Measurements from ENCODE around the gene PACSIN3. TPM values are rescaled to one million over a fixed set of nuclear protein-coding genes. Genes with fewer than 3 reads are reported as not detected.
A peak's percentile ranks its signal among the peaks of the same experiment; 100 is the strongest.

PACSIN3 gene
- total and polyA plus RNA-seq, 2 of the 13 experiments (the other 11 are each of a cell fraction or from before 2014, with no cell fraction given): 47.9 to 93.3 TPM

GRCh38 chr11:47176328-47177228 is 9.7 kb downstream of the PACSIN3 start, which contains the start of gene ARFGAP2 (continued):
- TF ChIP-seq, protein P1, sequence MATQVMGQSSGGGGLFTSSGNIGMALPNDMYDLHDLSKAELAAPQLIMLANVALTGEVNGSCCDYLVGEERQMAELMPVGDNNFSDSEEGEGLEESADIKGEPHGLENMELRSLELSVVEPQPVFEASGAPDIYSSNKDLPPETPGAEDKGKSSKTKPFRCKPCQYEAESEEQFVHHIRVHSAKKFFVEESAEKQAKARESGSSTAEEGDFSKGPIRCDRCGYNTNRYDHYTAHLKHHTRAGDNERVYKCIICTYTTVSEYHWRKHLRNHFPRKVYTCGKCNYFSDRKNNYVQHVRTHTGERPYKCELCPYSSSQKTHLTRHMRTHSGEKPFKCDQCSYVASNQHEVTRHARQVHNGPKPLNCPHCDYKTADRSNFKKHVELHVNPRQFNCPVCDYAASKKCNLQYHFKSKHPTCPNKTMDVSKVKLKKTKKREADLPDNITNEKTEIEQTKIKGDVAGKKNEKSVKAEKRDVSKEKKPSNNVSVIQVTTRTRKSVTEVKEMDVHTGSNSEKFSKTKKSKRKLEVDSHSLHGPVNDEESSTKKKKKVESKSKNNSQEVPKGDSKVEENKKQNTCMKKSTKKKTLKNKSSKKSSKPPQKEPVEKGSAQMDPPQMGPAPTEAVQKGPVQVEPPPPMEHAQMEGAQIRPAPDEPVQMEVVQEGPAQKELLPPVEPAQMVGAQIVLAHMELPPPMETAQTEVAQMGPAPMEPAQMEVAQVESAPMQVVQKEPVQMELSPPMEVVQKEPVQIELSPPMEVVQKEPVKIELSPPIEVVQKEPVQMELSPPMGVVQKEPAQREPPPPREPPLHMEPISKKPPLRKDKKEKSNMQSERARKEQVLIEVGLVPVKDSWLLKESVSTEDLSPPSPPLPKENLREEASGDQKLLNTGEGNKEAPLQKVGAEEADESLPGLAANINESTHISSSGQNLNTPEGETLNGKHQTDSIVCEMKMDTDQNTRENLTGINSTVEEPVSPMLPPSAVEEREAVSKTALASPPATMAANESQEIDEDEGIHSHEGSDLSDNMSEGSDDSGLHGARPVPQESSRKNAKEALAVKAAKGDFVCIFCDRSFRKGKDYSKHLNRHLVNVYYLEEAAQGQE (IDR thresholded peaks at IDR 0.05; ENCODE audit: borderline replicate concordance in 1 of 2, low read depth in 1 of 2, low read length in 2 of 2): peak in 1 of 2 experiments; percentile 58; a peak in 1 of 4 replicates
- TF ChIP-seq TOE1 (CRISPR knock-in tag; IDR thresholded peaks at IDR 0.05) (no peak), ZNF543 (CRISPR knock-in tag; IDR thresholded peaks at IDR 0.05) (peak; percentile 12; the same call in 1 of the 2 replicates), RARG (CRISPR knock-in tag; IDR thresholded peaks at IDR 0.05; ENCODE audit: low read depth) (no peak), KDM1A (CRISPR knock-in tag; IDR thresholded peaks at IDR 0.05) (no peak), PHB2 (IDR thresholded peaks at IDR 0.05; ENCODE audit: partially characterized antibody) (no peak), FOXJ3 (CRISPR knock-in tag; IDR thresholded peaks at IDR 0.05; ENCODE audit: borderline replicate concordance) (no peak), ZNF562 (CRISPR knock-in tag; IDR thresholded peaks at IDR 0.05; ENCODE audit: borderline replicate concordance) (no peak), POLR2A (IDR thresholded peaks at IDR 0.05; ENCODE audit: insufficient read depth in 1 of 2, low read depth in 2 of 2, low read length in 2 of 2) (peak in 1 of 2 experiments; percentile 54; a peak in 1 of 4 replicates), ZNF597 (CRISPR knock-in tag; IDR thresholded peaks at IDR 0.05) (no peak), HHEX (CRISPR knock-in tag; IDR thresholded peaks at IDR 0.05) (no peak), ZNF619 (CRISPR knock-in tag; IDR thresholded peaks at IDR 0.05) (no peak), NFYC (CRISPR knock-in tag; IDR thresholded peaks at IDR 0.05) (peak; percentile 85)
- TF ChIP-seq, protein P2, sequence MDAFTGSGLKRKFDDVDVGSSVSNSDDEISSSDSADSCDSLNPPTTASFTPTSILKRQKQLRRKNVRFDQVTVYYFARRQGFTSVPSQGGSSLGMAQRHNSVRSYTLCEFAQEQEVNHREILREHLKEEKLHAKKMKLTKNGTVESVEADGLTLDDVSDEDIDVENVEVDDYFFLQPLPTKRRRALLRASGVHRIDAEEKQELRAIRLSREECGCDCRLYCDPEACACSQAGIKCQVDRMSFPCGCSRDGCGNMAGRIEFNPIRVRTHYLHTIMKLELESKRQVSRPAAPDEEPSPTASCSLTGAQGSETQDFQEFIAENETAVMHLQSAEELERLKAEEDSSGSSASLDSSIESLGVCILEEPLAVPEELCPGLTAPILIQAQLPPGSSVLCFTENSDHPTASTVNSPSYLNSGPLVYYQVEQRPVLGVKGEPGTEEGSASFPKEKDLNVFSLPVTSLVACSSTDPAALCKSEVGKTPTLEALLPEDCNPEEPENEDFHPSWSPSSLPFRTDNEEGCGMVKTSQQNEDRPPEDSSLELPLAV (CRISPR knock-in tag; conservative IDR thresholded peaks at IDR 0.05; ENCODE audit: low read depth): no peak
- TF ChIP-seq, protein P3, sequence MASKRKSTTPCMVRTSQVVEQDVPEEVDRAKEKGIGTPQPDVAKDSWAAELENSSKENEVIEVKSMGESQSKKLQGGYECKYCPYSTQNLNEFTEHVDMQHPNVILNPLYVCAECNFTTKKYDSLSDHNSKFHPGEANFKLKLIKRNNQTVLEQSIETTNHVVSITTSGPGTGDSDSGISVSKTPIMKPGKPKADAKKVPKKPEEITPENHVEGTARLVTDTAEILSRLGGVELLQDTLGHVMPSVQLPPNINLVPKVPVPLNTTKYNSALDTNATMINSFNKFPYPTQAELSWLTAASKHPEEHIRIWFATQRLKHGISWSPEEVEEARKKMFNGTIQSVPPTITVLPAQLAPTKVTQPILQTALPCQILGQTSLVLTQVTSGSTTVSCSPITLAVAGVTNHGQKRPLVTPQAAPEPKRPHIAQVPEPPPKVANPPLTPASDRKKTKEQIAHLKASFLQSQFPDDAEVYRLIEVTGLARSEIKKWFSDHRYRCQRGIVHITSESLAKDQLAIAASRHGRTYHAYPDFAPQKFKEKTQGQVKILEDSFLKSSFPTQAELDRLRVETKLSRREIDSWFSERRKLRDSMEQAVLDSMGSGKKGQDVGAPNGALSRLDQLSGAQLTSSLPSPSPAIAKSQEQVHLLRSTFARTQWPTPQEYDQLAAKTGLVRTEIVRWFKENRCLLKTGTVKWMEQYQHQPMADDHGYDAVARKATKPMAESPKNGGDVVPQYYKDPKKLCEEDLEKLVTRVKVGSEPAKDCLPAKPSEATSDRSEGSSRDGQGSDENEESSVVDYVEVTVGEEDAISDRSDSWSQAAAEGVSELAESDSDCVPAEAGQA (IDR thresholded peaks at IDR 0.05; ENCODE audit: low read depth): peak; percentile 68
- TF ChIP-seq, protein P3 (CRISPR knock-in tag; IDR thresholded peaks at IDR 0.05; ENCODE audit: borderline replicate concordance): no peak; the same call in 1 of the 2 replicates
- TF ChIP-seq, protein P4, sequence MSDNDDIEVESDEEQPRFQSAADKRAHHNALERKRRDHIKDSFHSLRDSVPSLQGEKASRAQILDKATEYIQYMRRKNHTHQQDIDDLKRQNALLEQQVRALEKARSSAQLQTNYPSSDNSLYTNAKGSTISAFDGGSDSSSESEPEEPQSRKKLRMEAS (IDR thresholded peaks at IDR 0.05): peak; percentile 32; the same call in 1 of the 2 replicates
